HCT116 (cell line): Measurements from ENCODE around the gene NEK11. TPM values are rescaled to one million over a fixed set of nuclear protein-coding genes. Genes with fewer than 3 reads are reported as not detected.

ENCODE experiments used
- ATAC-seq: fragments of 200-7000 bp; cut with Tn5 transposase; 2 replicates; pipeline ENCODE4 v1.9.1; 2020; ENCODE audit warnings: mild to moderate bottlenecking, moderate library complexity
- BruUV-seq: library from RNA; stranded (reverse); fragments of 400-500 nt; replicated peaks from 2 replicates; lab custom pipeline; 2021; lab: Mats Ljungman, UMichigan
- CTCF ChIA-PET: fragments of 300-600 bp; sonication (Branson Sonifier 250); formaldehyde crosslinking; loops from one replicate; lab custom pipeline; 2021; ENCODE audit warnings: antibody characterized with exemption; lab: Charles Lee
- POLR2A ChIA-PET: fragments of 300-600, 350-600 bp; sonication (Branson Sonifier 250); formaldehyde crosslinking; loops from one replicate; lab custom pipeline; 2021; ENCODE audit warnings: antibody characterized with exemption; lab: Charles Lee
- RAD21 ChIA-PET, 2 experiments: fragments of 300-600 bp; sonication (Branson Sonifier 250); formaldehyde crosslinking; loops; one replicate each; lab custom pipeline; 2023; ENCODE audit warnings: low total read pairs in 2 of 2; ENCODE audit not compliant: uncharacterized antibody in 2 of 2, unreplicated experiment in 2 of 2, low non-redundant PET in 1 of 2; lab: Charles Lee
- DNase-seq: peaks from one replicate; pipeline ENCODE4 v3.0.0-alpha.2; 2010; ENCODE audit warnings: low read depth, low spot score
- H2AFZ ChIP-seq: fragments of 200-600 bp; shearing (Covaris generic), sonication (generic); 2 replicates; pipeline ENCODE4 v1.6.1; 2017; ENCODE audit warnings: low read depth, mixed run types, mixed read lengths, antibody characterized with exemption, low read length; ENCODE audit not compliant: poor library complexity, severe bottlenecking
- H3K27ac ChIP-seq: 2 replicates; pipeline ENCODE4 v1.5.1; 2012; ENCODE audit warnings: low read depth, low read length
- H3K27me3 ChIP-seq: fragments of 200-600 bp; sonication (generic); 2 replicates; pipeline ENCODE4 v1.6.1; 2016; ENCODE audit warnings: mixed run types, low read length, mixed read lengths; ENCODE audit not compliant: insufficient read depth
- H3K36me3 ChIP-seq, 2 experiments: fragments of 200-500 bp in 1 of 2; fragments of 200-600 bp in 1 of 2; sonication (Bioruptor generic) in 1 of 2; sonication (generic) in 1 of 2; 2 replicates each; pipeline versions ENCODE4 v1.5.1 to v1.6.1; 2014 to 2016; ENCODE audit warnings: low read length in 2 of 2, inconsistent platforms in 1 of 2, mixed read lengths in 1 of 2, mixed run types in 1 of 2; ENCODE audit not compliant: insufficient read depth in 2 of 2, control insufficient read depth in 1 of 2
- H3K4me1 ChIP-seq, 2 experiments: fragments of 200-600 bp in 1 of 2; sonication (generic) in 1 of 2; 2 replicates each; pipeline versions ENCODE4 v1.5.1 to v1.6.1; 2012 to 2017; ENCODE audit warnings: low read length in 2 of 2, inconsistent platforms in 1 of 2, mild to moderate bottlenecking in 1 of 2, mixed read lengths in 1 of 2, mixed run types in 1 of 2, moderate library complexity in 1 of 2; ENCODE audit not compliant: insufficient read depth in 2 of 2, control insufficient read depth in 1 of 2
- H3K4me2 ChIP-seq: fragments of 200-600 bp; sonication (generic); 2 replicates; pipeline ENCODE4 v1.6.1; 2017; ENCODE audit warnings: mixed run types, low read length, mixed read lengths
- H3K4me3 ChIP-seq, 2 experiments: fragments of 200-600 bp in 1 of 2; sonication (generic) in 1 of 2; replicated peaks in 1 of 2; 2 replicates each; pipeline ENCODE4 v1.5.1; 2011 to 2016; ENCODE audit warnings: low read length in 2 of 2, control low read depth in 1 of 2, low read depth in 1 of 2, mild to moderate bottlenecking in 1 of 2, mixed read lengths in 1 of 2, mixed run types in 1 of 2
- H3K79me2 ChIP-seq: fragments of 200-600 bp; sonication (generic); 2 replicates; pipeline ENCODE4 v1.6.1; 2017; ENCODE audit warnings: mild to moderate bottlenecking, mixed run types, low read length, moderate library complexity, mixed read lengths; ENCODE audit not compliant: insufficient read depth
- H3K9ac ChIP-seq: fragments of 200-600 bp; sonication (generic); 2 replicates; pipeline ENCODE4 v1.6.1; 2016; ENCODE audit warnings: low read length, mixed read lengths
- H3K9me2 ChIP-seq: fragments of 200-600 bp; sonication (generic), shearing (Covaris generic); 2 replicates; pipeline ENCODE4 v1.6.1; 2017; ENCODE audit warnings: mixed run types, mild to moderate bottlenecking, moderate library complexity; ENCODE audit not compliant: insufficient read depth
- H3K9me3 ChIP-seq, 2 experiments: fragments of 200-500 bp in 1 of 2; fragments of 200-600 bp in 1 of 2; sonication (Bioruptor generic) in 1 of 2; sonication (generic) in 1 of 2; 2 replicates each; pipeline ENCODE4 v1.6.1; 2014 to 2017; ENCODE audit warnings: low read length in 2 of 2, mixed read lengths in 2 of 2, inconsistent platforms in 1 of 2, low read depth in 1 of 2, mild to moderate bottlenecking in 1 of 2, mixed run types in 1 of 2, moderate library complexity in 1 of 2; ENCODE audit not compliant: control insufficient read depth in 1 of 2, insufficient read depth in 1 of 2
- H4K20me1 ChIP-seq: fragments of 200-600 bp; sonication (generic), shearing (Covaris generic); 2 replicates; pipeline ENCODE4 v1.6.1; 2017; ENCODE audit warnings: mixed run types, mild to moderate bottlenecking, moderate library complexity; ENCODE audit not compliant: insufficient read depth
- CBX3 ChIP-seq: IDR thresholded peaks from 2 replicates; pipeline ENCODE4 v1.6.1; 2012; ENCODE audit warnings: low read depth
- CEBPB ChIP-seq: IDR thresholded peaks from 2 replicates; pipeline ENCODE4 v1.6.1; 2012; ENCODE audit warnings: low read depth
- EGR1 ChIP-seq: IDR thresholded peaks from 2 replicates; pipeline ENCODE4 v1.6.1; 2012; ENCODE audit warnings: low read depth
- EZH2 ChIP-seq: fragments of 200-600 bp; sonication (generic); IDR thresholded peaks from 2 replicates; pipeline ENCODE4 v1.6.1; 2017; ENCODE audit warnings: antibody characterized with exemption, mixed run types
- EZH2phosphoT487 ChIP-seq: fragments of 200-600 bp; IDR thresholded peaks from 2 replicates; pipeline ENCODE4 v1.6.1; 2018; ENCODE audit warnings: antibody characterized with exemption, borderline replicate concordance
- JUND ChIP-seq: IDR thresholded peaks from 2 replicates; pipeline ENCODE4 v1.6.1; 2012
- POLR2A ChIP-seq: IDR thresholded peaks from 2 replicates; pipeline ENCODE4 v1.7.0; 2011; ENCODE audit warnings: borderline replicate concordance; ENCODE audit not compliant: insufficient read depth, insufficient read length; ENCODE audit errors: extremely low read depth
- REST ChIP-seq: IDR thresholded peaks from 2 replicates; pipeline ENCODE4 v1.6.1; 2012; ENCODE audit warnings: low read depth
- SP1 ChIP-seq: IDR thresholded peaks from 2 replicates; pipeline ENCODE4 v1.6.1; 2012; ENCODE audit warnings: low read depth
- SRF ChIP-seq: IDR thresholded peaks from 2 replicates; pipeline ENCODE4 v1.6.1; 2012; ENCODE audit warnings: low read depth
- YY1 ChIP-seq: IDR thresholded peaks from 2 replicates; pipeline ENCODE4 v1.6.1; 2011; ENCODE audit warnings: low read length, low read depth, moderate library complexity, mild to moderate bottlenecking; ENCODE audit not compliant: insufficient replicate concordance; ENCODE audit errors: extremely low read depth
- ZFX ChIP-seq: fragments of 450-650 bp; IDR thresholded peaks from 2 replicates; pipeline ENCODE4 v1.6.1; 2017
- ZNF274 ChIP-seq: fragments of 200-500 bp; sonication (Bioruptor generic); IDR thresholded peaks from 2 replicates; pipeline ENCODE4 v1.6.1; 2014; ENCODE audit warnings: mild to moderate bottlenecking, low read depth, low read length, inconsistent platforms
- intact Hi-C: fragments of 100-400 bp; cut with micrococcal nuclease; formaldehyde crosslinking; loops from 2 replicates; pipeline ENCODE4 v1.10.0; 2022
- total RNA-seq: library from RNA; stranded (reverse); gene quantifications from one replicate; pipeline ENCODE4 v1.2.1, GENCODE V29; 2021; ENCODE audit not compliant: unreplicated experiment
- TF ChIP-seq, protein P1 (sequence below): IDR thresholded peaks from 2 replicates; pipeline ENCODE4 v1.6.1; 2011; ENCODE audit warnings: mild to moderate bottlenecking, low read length, moderate library complexity; ENCODE audit not compliant: insufficient replicate concordance; ENCODE audit errors: extremely low read depth
- TF ChIP-seq, protein P2 (sequence below): IDR thresholded peaks from 2 replicates; pipeline ENCODE4 v1.6.1; 2012

The NEK11 gene
- total RNA-seq, 1 experiment from 2014 or later: 3.1 TPM

DNA sequence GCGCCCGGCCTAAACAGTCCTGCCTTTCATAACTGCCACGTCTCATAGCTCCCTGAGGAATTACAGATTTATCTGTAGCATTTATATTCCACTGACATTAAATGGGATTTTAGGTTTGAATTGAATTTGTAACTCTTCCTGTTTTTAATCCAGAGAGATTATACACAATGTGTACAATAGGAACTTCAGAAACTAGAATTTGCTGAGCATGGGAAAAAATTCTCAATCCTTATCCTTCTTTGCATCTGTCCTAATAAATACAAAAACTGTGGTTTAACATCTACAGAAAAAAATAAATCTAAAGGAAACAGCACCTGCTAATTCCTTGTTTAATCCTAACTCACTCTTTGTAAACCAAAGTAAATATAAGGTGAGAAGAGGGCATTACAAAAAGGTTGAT, 2.2 kb downstream of the NEK11 start:
- intact Hi-C loops: loop anchor here (5.0 to 10.0 kb wide), 2 partner anchors 473 to 1366 kb away; partner anchors contain the start of gene MRPL3
- ATAC-seq: no peak

More for the DNA sequence above, 2.2 kb downstream of the NEK11 start:
- POLR2A ChIA-PET: no interaction called here
- H3K79me2 ChIP-seq: no peaks in the 10 kb centered on the region
- H3K27me3 ChIP-seq: no peaks in the 10 kb centered on the region
- H3K9me3 ChIP-seq: no peaks in the 10 kb centered on the region
- CTCF ChIA-PET: no interaction called here
- H2AFZ ChIP-seq: no peak overlapping the region
- RAD21 ChIA-PET: no interaction called here
- H3K36me3 ChIP-seq: no peaks in the 10 kb centered on the region
- TF ChIP-seq JUND: no peak
- no peak for TF ChIP-seq SP1
- no peak for TF ChIP-seq EZH2
- no peak for TF ChIP-seq SRF
- TF ChIP-seq CEBPB: no peak
- no peak for TF ChIP-seq POLR2A
- TF ChIP-seq, protein P1, sequence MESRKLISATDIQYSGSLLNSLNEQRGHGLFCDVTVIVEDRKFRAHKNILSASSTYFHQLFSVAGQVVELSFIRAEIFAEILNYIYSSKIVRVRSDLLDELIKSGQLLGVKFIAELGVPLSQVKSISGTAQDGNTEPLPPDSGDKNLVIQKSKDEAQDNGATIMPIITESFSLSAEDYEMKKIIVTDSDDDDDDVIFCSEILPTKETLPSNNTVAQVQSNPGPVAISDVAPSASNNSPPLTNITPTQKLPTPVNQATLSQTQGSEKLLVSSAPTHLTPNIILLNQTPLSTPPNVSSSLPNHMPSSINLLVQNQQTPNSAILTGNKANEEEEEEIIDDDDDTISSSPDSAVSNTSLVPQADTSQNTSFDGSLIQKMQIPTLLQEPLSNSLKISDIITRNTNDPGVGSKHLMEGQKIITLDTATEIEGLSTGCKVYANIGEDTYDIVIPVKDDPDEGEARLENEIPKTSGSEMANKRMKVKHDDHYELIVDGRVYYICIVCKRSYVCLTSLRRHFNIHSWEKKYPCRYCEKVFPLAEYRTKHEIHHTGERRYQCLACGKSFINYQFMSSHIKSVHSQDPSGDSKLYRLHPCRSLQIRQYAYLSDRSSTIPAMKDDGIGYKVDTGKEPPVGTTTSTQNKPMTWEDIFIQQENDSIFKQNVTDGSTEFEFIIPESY: no peak
- no peak for TF ChIP-seq YY1
- no peak for TF ChIP-seq ZNF274
- no peak for TF ChIP-seq CBX3
- TF ChIP-seq, protein P2, sequence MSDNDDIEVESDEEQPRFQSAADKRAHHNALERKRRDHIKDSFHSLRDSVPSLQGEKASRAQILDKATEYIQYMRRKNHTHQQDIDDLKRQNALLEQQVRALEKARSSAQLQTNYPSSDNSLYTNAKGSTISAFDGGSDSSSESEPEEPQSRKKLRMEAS: no peak
- TF ChIP-seq ZFX: no peak
- no peak for TF ChIP-seq REST
- no peak for TF ChIP-seq EZH2phosphoT487
- no peak for TF ChIP-seq EGR1
- TF ChIP-seq, all 23 proteins: peak for 0
- no peak overlapping the region for H3K4me3 ChIP-seq
- H3K4me1 ChIP-seq: peaks cover 11 to 16% of the 10 kb centered on the region in 2 experiments; a peak in 3 of 4 replicates
- no peaks in the 10 kb centered on the region for H4K20me1 ChIP-seq
- H3K27ac ChIP-seq: no peak overlapping the region
- H3K9me2 ChIP-seq: no peaks in the 10 kb centered on the region
- no peak for DNase-seq
- H3K4me2 ChIP-seq: no peak overlapping the region
- H3K9ac ChIP-seq: no peak overlapping the region
- no TSS peak for BruUV-seq
